Nephron (organoid): Measurements from ENCODE around the gene PRIMA1.

Experiments used
- H3K27ac Mint-ChIP-seq, 3 experiments: 2 replicates each; pipeline ENCODE4 v1.8.0; 2020; ENCODE audit warnings: mixed read lengths in 3 of 3, mild to moderate bottlenecking in 2 of 3, moderate library complexity in 1 of 3
- H3K27me3 Mint-ChIP-seq: 2 replicates; pipeline ENCODE4 v1.8.0; 2021; ENCODE audit warnings: low read depth, mild to moderate bottlenecking, moderate library complexity, mixed read lengths
- H3K36me3 Mint-ChIP-seq: 2 replicates; pipeline ENCODE4 v1.8.0; 2020; ENCODE audit warnings: low read depth, mixed read lengths
- H3K4me1 Mint-ChIP-seq: 2 replicates; pipeline ENCODE4 v1.8.0; 2020; ENCODE audit warnings: mixed read lengths
- H3K4me3 Mint-ChIP-seq, 3 experiments: 2 replicates each; pipeline ENCODE4 v1.8.0; 2020; ENCODE audit warnings: mild to moderate bottlenecking in 3 of 3, mixed read lengths in 3 of 3, moderate library complexity in 2 of 3
- H3K9me3 Mint-ChIP-seq: 2 replicates; pipeline ENCODE4 v1.8.0; 2020; ENCODE audit warnings: mixed read lengths
- TF ChIP-seq, protein P1 (sequence below), 3 experiments: fragments of 200-600 bp; sonication (generic); IDR thresholded peaks; one replicate each; pipeline ENCODE4 v1.5.0; 2021; ENCODE audit warnings: antibody characterized with exemption in 3 of 3; ENCODE audit not compliant: unreplicated experiment in 3 of 3

Gene PRIMA1

DNA sequence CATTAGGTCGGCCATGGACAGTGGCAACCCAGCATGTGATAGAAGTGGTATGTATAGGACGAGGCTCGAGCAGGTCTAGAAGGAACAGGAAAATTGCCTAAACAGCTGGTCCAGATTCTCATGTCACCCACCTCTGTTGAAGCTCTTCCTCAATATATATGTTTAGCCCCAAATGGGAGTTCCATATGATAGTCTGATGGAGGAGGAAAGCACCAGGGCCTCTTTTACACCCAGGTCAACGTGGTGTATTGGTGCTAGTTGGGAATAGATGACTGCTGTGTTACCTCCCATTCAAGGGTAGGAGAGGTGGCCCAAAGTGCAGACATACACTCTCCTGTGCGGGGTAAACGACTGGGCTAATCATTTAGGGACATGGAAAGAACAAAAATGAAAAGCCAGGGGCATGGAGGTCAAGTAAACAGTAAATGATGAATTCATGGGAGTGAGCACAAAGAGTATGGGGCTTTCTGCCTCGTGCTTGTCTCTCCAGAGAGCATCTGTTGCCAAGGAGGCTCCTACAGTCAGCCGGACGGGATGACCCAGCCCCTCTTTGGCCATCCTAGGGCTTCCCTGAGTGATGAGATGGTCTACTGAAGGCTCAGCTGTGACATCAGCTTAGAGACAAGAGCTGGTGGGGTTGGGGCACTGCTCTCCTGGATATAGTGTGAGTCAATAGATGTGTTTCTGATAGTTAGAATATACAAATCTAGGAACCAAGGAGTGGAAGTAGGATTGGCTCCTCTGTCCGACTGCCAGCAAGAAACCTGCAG, 5.5 kb upstream of the PRIMA1 start:
- H3K27ac Mint-ChIP-seq, result no peak overlapping the region
- H3K36me3 Mint-ChIP-seq, result no peaks in the 10 kb centered on the region
- no peak overlapping the region for H3K4me3 Mint-ChIP-seq
- peaks cover 4% of the 10 kb centered on the region for H3K9me3 Mint-ChIP-seq
- H3K27me3 Mint-ChIP-seq, result peaks cover 54% of the 10 kb centered on the region
- H3K4me1 Mint-ChIP-seq, result peaks cover 24% of the 10 kb centered on the region
- TF ChIP-seq, protein P1, sequence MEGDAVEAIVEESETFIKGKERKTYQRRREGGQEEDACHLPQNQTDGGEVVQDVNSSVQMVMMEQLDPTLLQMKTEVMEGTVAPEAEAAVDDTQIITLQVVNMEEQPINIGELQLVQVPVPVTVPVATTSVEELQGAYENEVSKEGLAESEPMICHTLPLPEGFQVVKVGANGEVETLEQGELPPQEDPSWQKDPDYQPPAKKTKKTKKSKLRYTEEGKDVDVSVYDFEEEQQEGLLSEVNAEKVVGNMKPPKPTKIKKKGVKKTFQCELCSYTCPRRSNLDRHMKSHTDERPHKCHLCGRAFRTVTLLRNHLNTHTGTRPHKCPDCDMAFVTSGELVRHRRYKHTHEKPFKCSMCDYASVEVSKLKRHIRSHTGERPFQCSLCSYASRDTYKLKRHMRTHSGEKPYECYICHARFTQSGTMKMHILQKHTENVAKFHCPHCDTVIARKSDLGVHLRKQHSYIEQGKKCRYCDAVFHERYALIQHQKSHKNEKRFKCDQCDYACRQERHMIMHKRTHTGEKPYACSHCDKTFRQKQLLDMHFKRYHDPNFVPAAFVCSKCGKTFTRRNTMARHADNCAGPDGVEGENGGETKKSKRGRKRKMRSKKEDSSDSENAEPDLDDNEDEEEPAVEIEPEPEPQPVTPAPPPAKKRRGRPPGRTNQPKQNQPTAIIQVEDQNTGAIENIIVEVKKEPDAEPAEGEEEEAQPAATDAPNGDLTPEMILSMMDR (IDR thresholded peaks at IDR 0.05; ENCODE audit: unreplicated experiment in 3 of 3), result no peak

DNA sequence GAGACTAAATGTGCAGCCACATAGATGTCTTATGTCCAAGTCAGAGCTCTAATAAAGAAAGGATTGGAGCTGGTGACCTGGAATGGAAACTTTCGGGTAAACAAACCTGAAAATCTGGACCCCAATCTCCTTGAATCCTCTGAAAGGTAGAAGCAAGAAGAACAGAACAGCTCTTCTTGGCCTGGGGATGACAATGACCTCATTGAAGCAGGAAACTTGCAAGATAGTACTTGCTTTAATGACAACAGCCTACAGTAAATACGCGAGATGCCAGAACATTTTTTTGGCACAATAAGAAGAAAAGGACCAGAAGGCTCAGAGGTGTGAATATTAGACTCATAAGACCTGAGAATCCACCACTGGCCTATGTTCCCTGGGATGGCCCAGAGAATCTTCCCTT, 4.1 kb upstream of the PRIMA1 start:
- Mint-ChIP-seq H3K4me1 (peaks cover 25% of the 10 kb centered on the region), H3K27ac (no peak overlapping the region), H3K36me3 (no peaks in the 10 kb centered on the region), H3K9me3 (peaks cover 4% of the 10 kb centered on the region), H3K27me3 (peaks cover 58% of the 10 kb centered on the region), H3K4me3 (no peak overlapping the region)
- TF ChIP-seq, protein P1 (IDR thresholded peaks at IDR 0.05; ENCODE audit: unreplicated experiment in 3 of 3), result no peak

DNA sequence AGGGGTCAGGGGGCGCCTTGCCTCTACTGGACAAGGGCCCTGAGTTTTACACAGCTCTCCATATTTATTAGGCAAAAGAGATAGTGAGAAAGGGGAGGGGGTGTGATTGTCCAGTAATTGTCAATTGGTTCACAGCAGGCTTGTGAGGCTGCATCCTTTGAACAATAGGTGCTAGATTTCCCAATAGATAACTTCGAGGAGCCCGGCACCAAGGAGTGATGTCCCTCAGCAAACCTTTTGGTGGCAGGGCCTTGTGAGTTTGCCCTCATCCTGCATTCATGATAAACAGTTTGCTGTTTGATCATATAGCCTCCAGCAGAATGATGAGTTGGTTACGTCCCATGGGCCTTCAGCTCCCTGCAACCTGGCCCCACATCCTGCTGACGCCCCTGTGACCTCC, 2.7 kb upstream of the PRIMA1 start:
- TF ChIP-seq, protein P1 (IDR thresholded peaks at IDR 0.05; ENCODE audit: unreplicated experiment in 3 of 3), result no peak
- H3K27ac Mint-ChIP-seq, result no peak overlapping the region
- H3K36me3 Mint-ChIP-seq, result no peaks in the 10 kb centered on the region
- peaks cover 63% of the 10 kb centered on the region for H3K27me3 Mint-ChIP-seq
- peak overlapping the region in 1 of 3 experiments; percentile 58 for H3K4me3 Mint-ChIP-seq
- peaks cover 30% of the 10 kb centered on the region for H3K4me1 Mint-ChIP-seq
- H3K9me3 Mint-ChIP-seq, result peaks cover 4% of the 10 kb centered on the region

DNA sequence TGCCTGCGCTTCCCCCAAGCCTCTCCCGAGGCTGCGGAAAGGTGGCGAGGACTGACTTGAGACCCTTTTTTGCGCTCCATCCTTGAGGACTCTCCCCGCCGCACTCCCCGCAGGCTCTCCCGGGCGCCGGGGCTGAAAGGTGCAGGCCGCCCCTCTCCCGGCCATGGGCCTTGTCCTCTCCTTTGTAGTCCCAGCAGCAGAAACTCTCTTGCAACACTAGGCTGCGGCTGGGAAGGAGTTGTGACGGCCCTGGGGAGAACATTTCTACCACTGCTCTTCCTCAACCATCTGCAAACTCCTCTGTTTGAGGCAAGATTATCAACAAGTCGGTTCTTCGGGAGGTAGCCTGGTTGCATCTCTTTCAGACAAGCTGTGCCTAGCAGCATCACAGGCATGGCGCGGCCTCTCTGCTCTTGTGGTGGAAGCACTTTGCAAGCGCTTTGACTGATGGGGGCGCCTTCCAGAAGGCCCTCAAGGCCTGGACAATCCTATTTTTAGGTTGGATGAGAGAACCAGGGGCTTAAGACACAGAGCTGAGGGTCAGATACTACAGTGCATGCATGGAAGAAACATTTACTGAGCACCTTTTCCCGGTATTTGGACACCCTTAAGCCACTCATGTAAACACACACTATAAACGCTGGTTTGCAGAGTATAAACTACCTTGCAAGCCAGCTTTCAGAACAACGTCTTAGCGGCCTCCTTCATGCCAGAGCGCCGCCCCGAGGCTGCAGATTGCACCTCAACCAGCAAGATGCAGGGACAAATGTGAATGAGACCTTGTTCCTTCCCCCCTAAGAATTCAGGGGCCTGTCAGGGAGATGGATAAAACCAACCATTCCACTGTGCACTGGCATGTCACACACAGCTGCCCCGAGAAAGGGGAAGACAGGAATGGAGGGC, 1.2 kb upstream of the PRIMA1 start:
- peaks cover 42% of the 10 kb centered on the region for H3K4me1 Mint-ChIP-seq
- peaks cover 72% of the 10 kb centered on the region for H3K27me3 Mint-ChIP-seq
- no peaks in the 10 kb centered on the region for H3K36me3 Mint-ChIP-seq
- H3K27ac Mint-ChIP-seq, result peak overlapping the region in 2 of 3 experiments; percentile 23 to 67
- peak overlapping the region; percentile 78 to 82 (median 81) for H3K4me3 Mint-ChIP-seq
- H3K9me3 Mint-ChIP-seq, result peaks cover 4% of the 10 kb centered on the region
- TF ChIP-seq, protein P1 (IDR thresholded peaks at IDR 0.05; ENCODE audit: unreplicated experiment in 3 of 3), result peak in 1 of 3 experiments; percentile 0

DNA sequence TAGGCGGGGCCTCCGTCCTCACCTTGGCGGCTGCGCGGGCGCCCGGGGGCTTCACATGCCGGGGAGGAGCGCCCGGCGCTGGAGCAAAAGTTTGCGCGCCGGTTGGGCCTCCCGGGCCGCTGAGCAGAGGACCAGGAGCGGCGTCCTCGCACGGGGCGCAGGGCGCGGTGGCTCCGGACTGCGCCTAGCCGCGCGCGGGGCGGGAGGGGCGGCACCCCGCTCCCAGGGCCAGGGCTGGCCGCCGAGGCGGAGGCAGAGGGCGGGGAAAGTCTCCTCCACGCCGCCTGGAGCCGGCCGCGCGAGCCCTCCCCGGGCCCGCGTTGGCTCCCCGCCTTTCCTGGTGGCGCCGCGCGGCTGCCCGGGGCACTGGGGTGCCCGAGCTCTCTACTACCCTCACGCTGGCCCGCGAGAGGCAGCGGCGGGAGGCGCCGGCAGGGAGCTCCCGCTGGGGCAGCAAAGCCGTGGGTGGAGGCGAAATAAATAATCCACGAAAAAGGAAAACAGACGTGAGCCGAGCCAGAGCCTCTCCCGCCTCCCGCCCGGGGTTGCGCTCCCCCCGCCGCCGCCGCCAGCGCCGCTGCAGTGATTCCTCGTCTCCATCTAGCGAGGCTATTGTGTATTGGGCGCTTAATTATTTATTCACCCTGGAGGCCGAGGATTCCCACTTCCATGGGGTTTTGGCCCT, 400 bp upstream of the PRIMA1 start:
- Mint-ChIP-seq H3K27me3 (peaks cover 79% of the 10 kb centered on the region), H3K4me1 (peaks cover 45% of the 10 kb centered on the region), H3K9me3 (peaks cover 4% of the 10 kb centered on the region), H3K4me3 (peak overlapping the region; percentile 78 to 83 (median 81)), H3K36me3 (no peaks in the 10 kb centered on the region), H3K27ac (peak overlapping the region in 1 of 3 experiments; percentile 23)
- TF ChIP-seq, protein P1 (IDR thresholded peaks at IDR 0.05; ENCODE audit: unreplicated experiment in 3 of 3), result peak; percentile 38 to 41 (median 40)
